HepG2 (cell line): Measurements from ENCODE around the gene EVL.

ENCODE experiments used
- CENPT ChIP-seq: sonication (generic); formaldehyde crosslinking; IDR thresholded peaks from 2 replicates; pipeline ENCODE4 v1.8.0; 2022; ENCODE audit warnings: low read depth, mild to moderate bottlenecking, moderate library complexity, missing genetic modification reagents
- NR2F6 ChIP-seq, 2 experiments: IDR thresholded peaks; 2 replicates each; pipeline ENCODE4 v1.6.1; 2016; ENCODE audit warnings: antibody characterized with exemption in 1 of 2, mild to moderate bottlenecking in 1 of 2
- NR3C1 ChIP-seq: sonication (generic); formaldehyde crosslinking; IDR thresholded peaks from 2 replicates; pipeline ENCODE4 v1.4.0; 2020; ENCODE audit warnings: missing genetic modification reagents
- POLR2AphosphoS5 ChIP-seq: IDR thresholded peaks from 2 replicates; pipeline ENCODE4 v1.6.1; 2012; ENCODE audit warnings: low read depth, low read length
- SOX6 ChIP-seq, 2 experiments: fragments of 450-650 bp in 1 of 2; sonication (generic) in 1 of 2; formaldehyde crosslinking in 1 of 2; IDR thresholded peaks; 2 replicates each; pipeline versions ENCODE4 v1.4.0 to v1.6.1; 2017 to 2020; ENCODE audit warnings: antibody characterized with exemption in 1 of 2, mild to moderate bottlenecking in 1 of 2, missing genetic modification reagents in 1 of 2
- USF2 ChIP-seq, 2 experiments: sonication (generic) in 1 of 2; formaldehyde crosslinking in 1 of 2; IDR thresholded peaks; 2 replicates each; pipeline versions ENCODE4 v1.5.1 to v1.6.1; 2011 to 2020; ENCODE audit warnings: borderline replicate concordance in 1 of 2, low read depth in 1 of 2, low read length in 1 of 2, mild to moderate bottlenecking in 1 of 2, missing genetic modification reagents in 1 of 2, moderate library complexity in 1 of 2
- XRCC5 ChIP-seq: fragments of 200-400 bp; formaldehyde crosslinking; optimal IDR thresholded peaks from 2 replicates; pipeline ENCODE3; 2017; ENCODE audit warnings: mild to moderate bottlenecking, low read length
- ZNF468 ChIP-seq: sonication (generic); formaldehyde crosslinking; IDR thresholded peaks from 2 replicates; pipeline ENCODE4 v1.8.0; 2022; ENCODE audit warnings: mild to moderate bottlenecking, moderate library complexity, missing genetic modification reagents
- ZNF816 ChIP-seq: sonication (generic); formaldehyde crosslinking; IDR thresholded peaks from 2 replicates; pipeline ENCODE4 v1.8.0; 2022; ENCODE audit warnings: missing genetic modification reagents, mild to moderate bottlenecking, borderline replicate concordance
- ZSCAN25 ChIP-seq: sonication (generic); formaldehyde crosslinking; IDR thresholded peaks from 2 replicates; pipeline ENCODE4 v1.8.0; 2022; ENCODE audit warnings: mild to moderate bottlenecking, missing genetic modification reagents
- TF ChIP-seq, protein P1 (sequence below): sonication (generic); formaldehyde crosslinking; IDR thresholded peaks from 2 replicates; pipeline ENCODE4 v1.5.1; 2020; ENCODE audit warnings: mild to moderate bottlenecking, missing genetic modification reagents
- TF ChIP-seq, protein P2 (sequence below): sonication (generic); formaldehyde crosslinking; IDR thresholded peaks from 2 replicates; pipeline ENCODE4 v1.8.1; 2023; ENCODE audit warnings: mild to moderate bottlenecking, inconsistent platforms, moderate library complexity, missing genetic modification reagents, borderline replicate concordance
- TF ChIP-seq, protein P3 (sequence below): sonication (generic); formaldehyde crosslinking; IDR thresholded peaks from 2 replicates; pipeline ENCODE4 v1.5.0; 2020; ENCODE audit warnings: mild to moderate bottlenecking, missing genetic modification reagents, moderate library complexity

DNA sequence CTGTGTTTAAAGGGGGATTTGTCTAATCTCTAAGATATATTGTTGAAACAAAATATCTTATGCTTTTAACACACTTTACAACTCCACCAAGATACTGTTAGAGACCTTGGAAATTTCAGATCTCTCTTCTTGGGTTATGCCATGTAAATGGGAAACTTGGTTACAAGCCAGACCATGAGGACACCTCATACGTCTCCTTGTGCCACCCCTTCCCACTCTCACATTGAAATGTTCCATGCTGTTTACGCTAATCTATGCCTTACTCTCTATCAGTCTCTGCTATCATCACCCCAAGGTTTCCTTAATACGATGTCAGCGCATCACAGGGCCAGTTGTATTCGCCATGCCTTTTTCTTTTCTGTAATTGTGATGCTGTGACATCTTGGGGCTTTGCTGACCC, 107.6 kb downstream of the EVL start:
- TF ChIP-seq ZNF468 (CRISPR knock-in tag) (no peak), ZSCAN25 (CRISPR knock-in tag) (no peak), USF2 (IDR thresholded peaks at IDR 0.05; ENCODE audit: low read depth, low read length) (no peak), USF2 (CRISPR knock-in tag; IDR thresholded peaks at IDR 0.05; ENCODE audit: borderline replicate concordance) (no peak), CENPT (CRISPR knock-in tag) (no peak), ZNF816 (CRISPR knock-in tag) (no peak), NR2F6 (IDR thresholded peaks at IDR 0.05) (no peak), NR2F6 (CRISPR knock-in tag; IDR thresholded peaks at IDR 0.05) (no peak), SOX6 (IDR thresholded peaks at IDR 0.05) (no peak), SOX6 (CRISPR knock-in tag; IDR thresholded peaks at IDR 0.05) (no peak), NR3C1 (CRISPR knock-in tag) (no peak), XRCC5 (no peak), POLR2AphosphoS5 (no peak)
- TF ChIP-seq, protein P1, sequence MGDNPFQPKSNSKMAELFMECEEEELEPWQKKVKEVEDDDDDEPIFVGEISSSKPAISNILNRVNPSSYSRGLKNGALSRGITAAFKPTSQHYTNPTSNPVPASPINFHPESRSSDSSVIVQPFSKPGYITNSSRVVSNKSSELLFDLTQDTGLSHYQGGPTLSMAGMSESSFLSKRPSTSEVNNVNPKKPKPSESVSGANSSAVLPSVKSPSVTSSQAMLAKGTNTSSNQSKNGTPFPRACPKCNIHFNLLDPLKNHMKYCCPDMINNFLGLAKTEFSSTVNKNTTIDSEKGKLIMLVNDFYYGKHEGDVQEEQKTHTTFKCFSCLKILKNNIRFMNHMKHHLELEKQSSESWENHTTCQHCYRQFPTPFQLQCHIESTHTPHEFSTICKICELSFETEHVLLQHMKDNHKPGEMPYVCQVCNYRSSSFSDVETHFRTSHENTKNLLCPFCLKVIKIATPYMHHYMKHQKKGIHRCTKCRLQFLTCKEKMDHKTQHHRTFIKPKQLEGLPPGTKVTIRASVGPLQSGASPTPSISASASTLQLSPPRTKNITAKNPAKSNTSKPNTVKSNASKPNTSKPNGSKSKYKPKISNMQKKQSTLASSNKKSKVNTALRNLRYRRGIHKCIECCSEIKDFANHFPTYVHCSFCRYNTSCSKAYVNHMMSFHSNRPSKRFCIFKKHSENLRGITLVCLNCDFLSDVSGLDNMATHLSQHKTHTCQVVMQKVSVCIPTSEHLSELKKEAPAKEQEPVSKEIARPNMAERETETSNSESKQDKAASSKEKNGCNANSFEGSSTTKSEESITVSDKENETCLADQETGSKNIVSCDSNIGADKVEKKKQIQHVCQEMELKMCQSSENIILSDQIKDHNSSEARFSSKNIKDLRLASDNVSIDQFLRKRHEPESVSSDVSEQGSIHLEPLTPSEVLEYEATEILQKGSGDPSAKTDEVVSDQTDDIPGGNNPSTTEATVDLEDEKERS (CRISPR knock-in tag) = no peak
- TF ChIP-seq, protein P2, sequence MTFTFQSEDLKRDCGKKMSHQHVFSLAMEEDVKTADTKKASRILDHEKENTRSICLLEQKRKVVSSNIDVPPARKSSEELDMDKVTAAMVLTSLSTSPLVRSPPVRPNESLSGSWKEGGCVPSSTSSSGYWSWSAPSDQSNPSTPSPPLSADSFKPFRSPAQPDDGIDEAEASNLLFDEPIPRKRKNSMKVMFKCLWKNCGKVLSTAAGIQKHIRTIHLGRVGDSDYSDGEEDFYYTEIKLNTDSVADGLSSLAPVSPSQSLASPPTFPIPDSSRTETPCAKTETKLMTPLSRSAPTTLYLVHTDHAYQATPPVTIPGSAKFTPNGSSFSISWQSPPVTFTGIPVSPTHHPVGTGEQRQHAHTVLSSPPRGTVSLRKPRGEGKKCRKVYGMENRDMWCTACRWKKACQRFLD (CRISPR knock-in tag) = no peak
- TF ChIP-seq, protein P3, sequence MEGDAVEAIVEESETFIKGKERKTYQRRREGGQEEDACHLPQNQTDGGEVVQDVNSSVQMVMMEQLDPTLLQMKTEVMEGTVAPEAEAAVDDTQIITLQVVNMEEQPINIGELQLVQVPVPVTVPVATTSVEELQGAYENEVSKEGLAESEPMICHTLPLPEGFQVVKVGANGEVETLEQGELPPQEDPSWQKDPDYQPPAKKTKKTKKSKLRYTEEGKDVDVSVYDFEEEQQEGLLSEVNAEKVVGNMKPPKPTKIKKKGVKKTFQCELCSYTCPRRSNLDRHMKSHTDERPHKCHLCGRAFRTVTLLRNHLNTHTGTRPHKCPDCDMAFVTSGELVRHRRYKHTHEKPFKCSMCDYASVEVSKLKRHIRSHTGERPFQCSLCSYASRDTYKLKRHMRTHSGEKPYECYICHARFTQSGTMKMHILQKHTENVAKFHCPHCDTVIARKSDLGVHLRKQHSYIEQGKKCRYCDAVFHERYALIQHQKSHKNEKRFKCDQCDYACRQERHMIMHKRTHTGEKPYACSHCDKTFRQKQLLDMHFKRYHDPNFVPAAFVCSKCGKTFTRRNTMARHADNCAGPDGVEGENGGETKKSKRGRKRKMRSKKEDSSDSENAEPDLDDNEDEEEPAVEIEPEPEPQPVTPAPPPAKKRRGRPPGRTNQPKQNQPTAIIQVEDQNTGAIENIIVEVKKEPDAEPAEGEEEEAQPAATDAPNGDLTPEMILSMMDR (CRISPR knock-in tag) = no peak
